ENCODE data around the gene FAM200A. TPM values are rescaled to one million over a fixed set of nuclear protein-coding genes. Genes with fewer than 3 reads are reported as not detected.

FAM200A gene
- total RNA-seq, 1 donor from 2014 or later: 6.2 TPM

DNA sequence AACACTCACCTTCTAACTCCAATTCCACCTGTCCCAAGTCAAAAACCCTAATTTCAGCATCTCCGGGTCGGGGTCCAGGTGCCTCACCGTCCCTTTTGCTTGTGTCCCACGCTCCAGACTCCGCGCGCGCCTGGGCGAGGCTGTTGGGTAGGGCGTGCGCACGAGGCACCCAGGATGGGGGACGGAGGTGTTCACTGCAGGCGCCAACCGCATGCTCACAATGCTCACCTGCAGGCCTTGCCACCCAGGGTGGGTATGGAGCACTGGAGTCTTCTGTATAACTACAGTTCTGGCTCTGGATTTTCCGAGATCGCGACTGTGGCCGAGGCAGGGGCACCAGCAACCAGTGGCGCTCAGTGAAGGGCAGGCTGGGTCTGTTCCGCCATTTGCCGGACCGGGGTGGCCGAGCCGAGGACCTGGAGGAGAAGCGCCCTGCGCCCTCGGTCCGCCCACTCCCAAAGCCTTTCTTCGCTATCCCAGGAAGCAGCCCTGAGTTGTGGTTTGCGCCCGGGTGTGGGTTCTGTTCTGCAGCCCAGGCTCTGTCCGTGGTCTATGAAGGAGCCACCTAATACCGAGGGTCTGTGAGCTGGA, 8.7 kb downstream of the FAM200A start:
- DNase-seq (ENCODE audit: low read depth): no peak
- TF ChIP-seq, protein P1, sequence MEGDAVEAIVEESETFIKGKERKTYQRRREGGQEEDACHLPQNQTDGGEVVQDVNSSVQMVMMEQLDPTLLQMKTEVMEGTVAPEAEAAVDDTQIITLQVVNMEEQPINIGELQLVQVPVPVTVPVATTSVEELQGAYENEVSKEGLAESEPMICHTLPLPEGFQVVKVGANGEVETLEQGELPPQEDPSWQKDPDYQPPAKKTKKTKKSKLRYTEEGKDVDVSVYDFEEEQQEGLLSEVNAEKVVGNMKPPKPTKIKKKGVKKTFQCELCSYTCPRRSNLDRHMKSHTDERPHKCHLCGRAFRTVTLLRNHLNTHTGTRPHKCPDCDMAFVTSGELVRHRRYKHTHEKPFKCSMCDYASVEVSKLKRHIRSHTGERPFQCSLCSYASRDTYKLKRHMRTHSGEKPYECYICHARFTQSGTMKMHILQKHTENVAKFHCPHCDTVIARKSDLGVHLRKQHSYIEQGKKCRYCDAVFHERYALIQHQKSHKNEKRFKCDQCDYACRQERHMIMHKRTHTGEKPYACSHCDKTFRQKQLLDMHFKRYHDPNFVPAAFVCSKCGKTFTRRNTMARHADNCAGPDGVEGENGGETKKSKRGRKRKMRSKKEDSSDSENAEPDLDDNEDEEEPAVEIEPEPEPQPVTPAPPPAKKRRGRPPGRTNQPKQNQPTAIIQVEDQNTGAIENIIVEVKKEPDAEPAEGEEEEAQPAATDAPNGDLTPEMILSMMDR (conservative IDR thresholded peaks at IDR 0.05; ENCODE audit: low read depth, low read length): no peak

DNA sequence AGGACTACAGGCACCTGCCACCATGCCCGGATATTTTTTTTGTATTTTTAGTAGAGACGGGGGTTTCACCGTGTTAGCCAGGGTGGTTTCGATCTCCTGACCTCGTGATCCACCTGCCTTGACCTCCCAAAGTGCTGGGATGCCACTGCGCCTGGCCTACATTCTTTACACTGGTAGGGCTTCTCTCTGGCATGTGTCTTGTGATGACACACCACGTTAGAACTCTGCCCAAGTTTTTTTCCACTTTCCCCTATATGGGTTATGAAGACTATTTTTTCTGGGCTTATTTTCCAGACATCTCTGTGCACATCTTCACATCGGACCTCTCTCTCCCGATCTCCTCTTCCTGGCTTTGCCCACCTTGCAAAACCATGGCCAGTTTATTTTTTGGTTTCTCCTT, 10.7 kb downstream of the FAM200A start:
- no peak overlapping the region for H3K4me3 ChIP-seq (ENCODE audit: low read depth, low read length)
- TF ChIP-seq, protein P1 (conservative IDR thresholded peaks at IDR 0.05; ENCODE audit: low read depth, low read length): no peak

More for the DNA sequence above, 8.7 kb downstream of the FAM200A start:
- no peak overlapping the region for H3K4me3 ChIP-seq (ENCODE audit: low read depth, low read length)

DNA sequence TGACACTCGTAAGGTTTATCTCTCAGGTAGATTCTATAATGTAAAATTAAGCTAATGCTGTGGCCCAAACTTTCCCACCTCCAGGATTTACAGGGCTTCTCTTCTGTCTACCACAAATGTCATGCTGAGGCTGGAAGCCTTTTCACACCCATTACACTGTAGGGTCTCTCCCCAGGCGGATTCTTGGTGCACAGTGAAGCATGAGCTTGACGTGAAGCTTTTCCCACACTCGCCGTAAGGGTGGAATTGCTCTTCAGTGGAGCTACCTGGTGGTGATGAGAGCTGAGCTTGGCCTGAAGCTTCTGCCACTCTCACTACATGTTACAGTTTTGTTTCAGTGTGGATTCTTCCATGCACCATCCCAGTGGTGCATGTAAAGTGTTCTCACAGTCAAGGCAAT, 11.4 kb downstream of the FAM200A start:
- H3K4me3 ChIP-seq (ENCODE audit: low read depth, low read length): no peak overlapping the region
- DNase-seq (ENCODE audit: low read depth): no peak
- TF ChIP-seq, protein P1 (conservative IDR thresholded peaks at IDR 0.05; ENCODE audit: low read depth, low read length): no peak

More for the DNA sequence above, 10.7 kb downstream of the FAM200A start:
- DNase-seq (ENCODE audit: low read depth): no peak

DNA sequence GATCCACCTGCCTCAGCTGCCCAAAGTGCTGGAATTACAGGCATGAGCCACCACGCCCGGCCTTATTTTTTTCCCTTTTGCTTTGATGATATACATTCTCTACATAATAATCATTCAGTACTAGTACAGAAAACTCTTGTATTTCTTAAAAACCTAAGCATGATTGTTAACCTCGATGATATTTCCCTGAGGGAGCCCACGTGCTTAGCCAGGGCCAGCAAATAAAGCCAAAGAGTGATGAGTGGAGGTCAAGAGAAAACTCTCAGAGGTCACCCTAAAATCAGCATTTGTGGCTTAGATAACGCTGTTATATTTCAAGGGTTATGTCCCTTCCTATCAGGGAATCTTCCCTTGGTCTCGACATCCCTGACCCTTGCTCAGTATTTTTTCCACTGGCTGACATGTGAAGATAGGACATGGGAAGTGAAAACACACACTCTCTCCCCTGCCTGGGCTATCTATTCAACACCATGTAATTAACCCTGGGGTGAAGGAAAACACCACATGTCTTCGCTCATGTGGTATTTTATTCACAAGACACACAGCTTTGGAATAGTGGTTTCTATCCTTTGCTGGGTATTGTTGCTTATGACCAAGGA, 12.6 kb downstream of the FAM200A start:
- no peak overlapping the region for H3K4me3 ChIP-seq (ENCODE audit: low read depth, low read length)
- DNase-seq (ENCODE audit: low read depth): no peak
- TF ChIP-seq, protein P1 (conservative IDR thresholded peaks at IDR 0.05; ENCODE audit: low read depth, low read length): no peak

DNA sequence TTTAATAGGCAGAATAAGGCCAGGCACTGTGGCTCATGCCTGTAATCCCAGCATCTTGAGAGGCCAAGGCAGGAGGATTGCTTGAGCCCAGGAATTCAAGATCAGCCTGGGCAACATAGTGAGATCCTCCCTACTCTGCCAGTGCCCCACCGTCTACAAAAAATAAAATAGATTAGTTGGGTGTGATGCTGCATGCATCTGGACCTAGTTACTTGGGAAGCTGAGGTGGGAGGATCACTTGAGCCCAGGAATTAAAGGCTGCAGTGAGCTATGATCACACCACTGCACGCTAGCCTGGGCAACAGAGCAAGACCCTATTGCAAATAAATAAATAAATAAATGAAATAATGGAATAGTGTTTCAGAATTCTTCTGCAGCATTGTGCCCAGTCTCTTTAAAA, 16.2 kb downstream of the FAM200A start:
- TF ChIP-seq, protein P1 (conservative IDR thresholded peaks at IDR 0.05; ENCODE audit: low read depth, low read length): no peak
- no peak overlapping the region for H3K4me3 ChIP-seq (ENCODE audit: low read depth, low read length)
- no peak for DNase-seq (ENCODE audit: low read depth)

DNA sequence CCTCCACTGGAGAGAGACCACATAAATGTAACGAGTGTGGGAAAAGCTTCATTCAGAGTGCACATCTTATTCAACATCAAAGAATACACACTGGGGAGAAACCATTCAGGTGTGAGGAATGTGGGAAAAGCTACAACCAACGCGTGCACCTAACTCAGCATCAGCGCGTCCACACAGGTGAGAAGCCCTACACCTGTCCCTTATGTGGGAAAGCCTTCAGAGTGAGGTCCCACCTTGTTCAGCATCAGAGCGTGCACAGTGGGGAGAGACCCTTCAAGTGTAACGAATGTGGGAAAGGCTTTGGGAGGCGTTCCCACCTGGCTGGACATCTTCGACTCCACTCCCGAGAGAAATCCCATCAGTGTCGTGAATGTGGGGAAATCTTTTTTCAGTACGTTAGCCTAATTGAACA, 20.6 kb downstream of the FAM200A start:
- DNase-seq (ENCODE audit: low read depth): no peak
- TF ChIP-seq, protein P1 (conservative IDR thresholded peaks at IDR 0.05; ENCODE audit: low read depth, low read length): no peak
- H3K4me3 ChIP-seq (ENCODE audit: low read depth, low read length): no peak overlapping the region

Measured in epithelial cell of proximal tubule (primary cell).